ENCODE results near the gene CUX1.

CUX1 gene

GRCh38 chr7:101893341-101894082, 76.1 kb downstream of the CUX1 start:
- ATAC-seq, result no peak
- TF ChIP-seq RARB (CRISPR knock-in tag; IDR thresholded peaks at IDR 0.05) (no peak), ZFP3 (CRISPR knock-in tag; IDR thresholded peaks at IDR 0.05) (no peak), PPARA (CRISPR knock-in tag; IDR thresholded peaks at IDR 0.05; ENCODE audit: borderline replicate concordance) (no peak), OSR1 (CRISPR knock-in tag; IDR thresholded peaks at IDR 0.05) (no peak), ZFP30 (CRISPR knock-in tag; IDR thresholded peaks at IDR 0.05) (no peak), TSHZ2 (CRISPR knock-in tag; IDR thresholded peaks at IDR 0.05) (no peak), CSDC2 (CRISPR knock-in tag; IDR thresholded peaks at IDR 0.05) (no peak), ARNTL (CRISPR knock-in tag; IDR thresholded peaks at IDR 0.05; ENCODE audit: borderline replicate concordance, low read depth) (no peak), BACH2 (CRISPR knock-in tag; IDR thresholded peaks at IDR 0.05; ENCODE audit: borderline replicate concordance) (no peak), PATZ1 (CRISPR knock-in tag; IDR thresholded peaks at IDR 0.05; ENCODE audit: borderline replicate concordance) (no peak), ZNF565 (CRISPR knock-in tag; conservative IDR thresholded peaks at IDR 0.05; ENCODE audit: low read depth) (no peak), ESRRG (CRISPR knock-in tag; IDR thresholded peaks at IDR 0.05) (no peak), ZNF70 (CRISPR knock-in tag; IDR thresholded peaks at IDR 0.05) (no peak)

- no peak for ATAC-seq
- TF ChIP-seq CSDC2 (CRISPR knock-in tag; IDR thresholded peaks at IDR 0.05) (no peak), CSRNP3 (CRISPR knock-in tag; IDR thresholded peaks at IDR 0.05) (no peak), ZNF8 (CRISPR knock-in tag; IDR thresholded peaks at IDR 0.05) (no peak), PPARA (CRISPR knock-in tag; IDR thresholded peaks at IDR 0.05; ENCODE audit: borderline replicate concordance) (no peak), ZC3H10 (CRISPR knock-in tag; IDR thresholded peaks at IDR 0.05) (no peak), TSHZ2 (CRISPR knock-in tag; IDR thresholded peaks at IDR 0.05) (no peak), OSR1 (CRISPR knock-in tag; IDR thresholded peaks at IDR 0.05) (no peak), ZNF565 (CRISPR knock-in tag; conservative IDR thresholded peaks at IDR 0.05; ENCODE audit: low read depth) (no peak), RARB (CRISPR knock-in tag; IDR thresholded peaks at IDR 0.05) (no peak), ZFP30 (CRISPR knock-in tag; IDR thresholded peaks at IDR 0.05) (no peak), GLIS3 (CRISPR knock-in tag; IDR thresholded peaks at IDR 0.05) (no peak), CREB5 (CRISPR knock-in tag; IDR thresholded peaks at IDR 0.05; ENCODE audit: low read depth) (no peak), TOX (CRISPR knock-in tag; IDR thresholded peaks at IDR 0.05; ENCODE audit: borderline replicate concordance) (no peak), TCF4 (CRISPR knock-in tag; IDR thresholded peaks at IDR 0.05; ENCODE audit: borderline replicate concordance) (no peak), ZFP3 (CRISPR knock-in tag; IDR thresholded peaks at IDR 0.05) (no peak), SNAI2 (CRISPR knock-in tag; IDR thresholded peaks at IDR 0.05) (no peak), ESRRG (CRISPR knock-in tag; IDR thresholded peaks at IDR 0.05) (no peak)
These were observed 78.9 kb downstream of the CUX1 start for GRCh38 chr7:101896316-101896715.

Measured in SK-N-SH treated with all-trans-retinoic acid at 6 μM for 48 hours (cell line).